Testis (tissue), 3 donors: ENCODE measurements around the gene ZKSCAN5. TPM values are rescaled to one million over a fixed set of nuclear protein-coding genes. Genes with fewer than 3 reads are reported as not detected.
A peak's percentile ranks its signal among the peaks of the same experiment; 100 is the strongest.

Source experiments
- DNase-seq: peaks from one replicate; pipeline ENCODE4 v3.0.0-alpha.2; 2019
- H3K27ac ChIP-seq, 2 donors: fragments of 200-600 bp; sonication (generic); one replicate each; pipeline ENCODE4 v1.5.1; 2019
- H3K27me3 ChIP-seq: fragments of 200-600 bp; sonication (generic); one replicate; pipeline ENCODE4 v1.5.1; 2019
- H3K36me3 ChIP-seq: fragments of 200-600 bp; sonication (generic); one replicate; pipeline ENCODE4 v1.5.1; 2017; ENCODE audit warnings: low read depth; ENCODE audit errors: missing control alignments
- H3K4me1 ChIP-seq: fragments of 200-600 bp; sonication (generic); one replicate; pipeline ENCODE4 v1.5.1; 2019
- H3K4me3 ChIP-seq, 2 donors: fragments of 200-600 bp; sonication (generic); one replicate each; pipeline ENCODE4 v1.5.1; 2017 to 2019
- H3K9me3 ChIP-seq: fragments of 200-600 bp; sonication (generic); one replicate; pipeline ENCODE4 v1.5.1; 2017
- POLR2A ChIP-seq: fragments of 450-650 bp; IDR thresholded peaks from one replicate; pipeline ENCODE4 v1.6.1; 2017; ENCODE audit warnings: antibody characterized with exemption, mild to moderate bottlenecking, moderate library complexity
- WGBS, 2 donors: methylation state at CpG; one replicate each; pipeline ENCODE4 v1.1.5; 2018; 5-methylcytosine and 5-hydroxymethylcytosine counted together
- intact Hi-C: fragments of 100-400 bp; cut with DNase I; formaldehyde crosslinking; loops from one replicate; pipeline ENCODE4 v1.15.1; 2023; ENCODE audit warnings: low total_unique reads
- polyA plus RNA-seq: library from polyadenylated mRNA; stranded (reverse); fragments of 350-450 nt; fragmentation: Illumina TruSeq; extraction: RNeasy Lipid Tissue Mini Kit (QIAGEN cat#74804); gene quantifications from one replicate; pipeline ENCODE4 v1.2.3, GENCODE V29; 2014; ENCODE audit warnings: low read depth, low replicate concordance; ENCODE audit not compliant: insufficient read depth
- total RNA-seq, 2 donors: library from RNA; depleted of rRNA; stranded (reverse); fragments of >200 nt; gene quantifications; one replicate each; pipeline ENCODE4 v1.2.3, GENCODE V29; 2016
- TF ChIP-seq, protein P1 (sequence below), 3 experiments: fragments of 450-650 bp in 2 of 3; fragments of 200-600 bp in 1 of 3; sonication (generic) in 1 of 3; IDR thresholded peaks; one replicate each; pipeline ENCODE4 v1.5.1; 2016 to 2019; ENCODE audit warnings: antibody characterized with exemption in 3 of 3, mild to moderate bottlenecking in 2 of 3, moderate library complexity in 1 of 3

Gene ZKSCAN5
- total and polyA plus RNA-seq, 3 donors from 2014 or later: 19.9 to 24.9 (median 24.7) TPM

DNA sequence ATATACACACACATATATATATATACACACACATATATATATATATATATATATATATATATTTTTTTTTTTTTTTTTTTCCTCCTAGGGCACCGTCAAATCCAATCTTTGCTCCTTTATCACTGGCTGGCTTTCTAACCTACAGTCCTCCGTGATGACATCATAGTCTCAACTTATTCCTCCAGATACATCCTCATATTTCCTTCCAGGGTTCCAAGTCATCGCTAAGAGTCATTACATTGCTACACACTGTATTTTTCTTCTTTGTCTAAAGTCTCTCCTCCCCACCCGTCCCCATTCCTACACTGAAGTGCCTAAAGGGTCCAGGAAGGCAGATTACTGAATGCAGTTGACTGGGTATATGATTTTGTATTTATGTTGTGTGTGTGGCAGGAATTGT lies 48.6 kb downstream of the ZKSCAN5 start:
- WGBS, 2 donors: 94 to 98% methylated on average over 4 of the region's 4 CpGs
- Histone ChIP-seq H3K27ac (no peak overlapping the region), H3K36me3 (no peaks in the 10 kb centered on the region), H3K4me1 (peaks cover 16% of the 10 kb centered on the region), H3K9me3 (no peaks in the 10 kb centered on the region), H3K4me3 (no peak overlapping the region), H3K27me3 (no peaks in the 10 kb centered on the region)
- no peak for TF ChIP-seq POLR2A
- TF ChIP-seq, protein P1, sequence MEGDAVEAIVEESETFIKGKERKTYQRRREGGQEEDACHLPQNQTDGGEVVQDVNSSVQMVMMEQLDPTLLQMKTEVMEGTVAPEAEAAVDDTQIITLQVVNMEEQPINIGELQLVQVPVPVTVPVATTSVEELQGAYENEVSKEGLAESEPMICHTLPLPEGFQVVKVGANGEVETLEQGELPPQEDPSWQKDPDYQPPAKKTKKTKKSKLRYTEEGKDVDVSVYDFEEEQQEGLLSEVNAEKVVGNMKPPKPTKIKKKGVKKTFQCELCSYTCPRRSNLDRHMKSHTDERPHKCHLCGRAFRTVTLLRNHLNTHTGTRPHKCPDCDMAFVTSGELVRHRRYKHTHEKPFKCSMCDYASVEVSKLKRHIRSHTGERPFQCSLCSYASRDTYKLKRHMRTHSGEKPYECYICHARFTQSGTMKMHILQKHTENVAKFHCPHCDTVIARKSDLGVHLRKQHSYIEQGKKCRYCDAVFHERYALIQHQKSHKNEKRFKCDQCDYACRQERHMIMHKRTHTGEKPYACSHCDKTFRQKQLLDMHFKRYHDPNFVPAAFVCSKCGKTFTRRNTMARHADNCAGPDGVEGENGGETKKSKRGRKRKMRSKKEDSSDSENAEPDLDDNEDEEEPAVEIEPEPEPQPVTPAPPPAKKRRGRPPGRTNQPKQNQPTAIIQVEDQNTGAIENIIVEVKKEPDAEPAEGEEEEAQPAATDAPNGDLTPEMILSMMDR (IDR thresholded peaks at IDR 0.05): no peak
- intact Hi-C loops: loop anchor here (10.0 kb wide), 1 partner anchor 48 kb away; the partner anchor contains the start of genes ZKSCAN5 and ZNF394
- DNase-seq: no peak

DNA sequence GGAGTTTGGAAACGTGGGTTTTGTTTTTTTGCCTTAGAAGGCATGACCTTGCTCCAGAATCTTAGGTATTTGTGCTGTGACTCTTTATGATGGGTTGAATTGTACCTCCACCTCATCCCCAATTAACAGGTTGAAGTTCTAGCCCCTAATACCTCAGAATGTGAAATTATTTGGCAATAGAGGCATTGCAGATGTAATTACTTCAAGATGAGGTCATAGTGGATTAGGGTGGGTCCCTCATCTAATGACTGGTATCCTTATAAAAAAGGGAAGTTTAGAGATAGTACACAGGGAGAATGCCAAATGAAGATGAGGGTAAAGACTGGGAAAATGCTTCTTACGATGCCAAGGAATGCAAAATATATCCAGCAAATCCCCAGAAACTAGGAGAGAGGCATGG lies 50.5 kb downstream of the ZKSCAN5 start:
- Histone ChIP-seq H3K9me3 (no peaks in the 10 kb centered on the region), H3K27ac (no peak overlapping the region), H3K4me3 (no peak overlapping the region), H3K36me3 (no peaks in the 10 kb centered on the region), H3K27me3 (no peaks in the 10 kb centered on the region), H3K4me1 (peaks cover 22% of the 10 kb centered on the region)
- 69 to 73% methylated on average over 2 of the region's 2 CpGs for WGBS, 2 donors
- intact Hi-C loops: loop anchor here (10.0 kb wide), 1 partner anchor 50 kb away; the partner anchor contains the start of genes ZKSCAN5 and ZNF394
- TF ChIP-seq, protein P1 (IDR thresholded peaks at IDR 0.05): no peak
- TF ChIP-seq POLR2A: no peak
- DNase-seq: no peak

DNA sequence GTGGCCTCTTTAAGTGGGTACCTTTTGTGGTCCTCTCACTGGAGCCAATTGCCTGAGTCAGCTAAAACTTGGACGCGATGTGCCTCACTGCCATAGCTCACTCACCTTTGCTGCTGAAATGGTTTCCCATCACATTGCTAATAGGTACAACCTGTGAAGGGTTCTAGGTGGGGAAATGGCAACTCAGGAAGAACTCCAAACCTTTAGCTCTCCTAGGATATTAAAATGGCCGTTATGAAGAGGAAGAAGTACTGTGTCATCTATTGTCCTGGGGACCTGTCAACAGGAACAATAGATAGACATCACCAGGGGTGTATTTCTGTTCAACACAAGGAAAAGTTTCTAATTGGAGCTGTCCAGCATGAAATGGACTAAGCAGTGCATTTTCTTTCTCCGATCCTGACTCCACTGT lies 52.7 kb downstream of the ZKSCAN5 start:
- Histone ChIP-seq H3K9me3 (no peaks in the 10 kb centered on the region), H3K27ac (peak overlapping the region in 1 of 2 donors; percentile 96), H3K4me1 (peaks cover 16% of the 10 kb centered on the region), H3K27me3 (no peaks in the 10 kb centered on the region), H3K4me3 (peak overlapping the region in 1 of 2 donors; percentile 99), H3K36me3 (no peaks in the 10 kb centered on the region)
- DNase-seq: no peak
- intact Hi-C loops: loop anchor here (10.0 kb wide), 1 partner anchor 52 kb away; the partner anchor contains the start of genes ZKSCAN5 and ZNF394
- WGBS, 2 donors: 56 to 66% methylated on average over 4 of the region's 4 CpGs
- TF ChIP-seq, protein P1 (IDR thresholded peaks at IDR 0.05): no peak
- no peak for TF ChIP-seq POLR2A

DNA sequence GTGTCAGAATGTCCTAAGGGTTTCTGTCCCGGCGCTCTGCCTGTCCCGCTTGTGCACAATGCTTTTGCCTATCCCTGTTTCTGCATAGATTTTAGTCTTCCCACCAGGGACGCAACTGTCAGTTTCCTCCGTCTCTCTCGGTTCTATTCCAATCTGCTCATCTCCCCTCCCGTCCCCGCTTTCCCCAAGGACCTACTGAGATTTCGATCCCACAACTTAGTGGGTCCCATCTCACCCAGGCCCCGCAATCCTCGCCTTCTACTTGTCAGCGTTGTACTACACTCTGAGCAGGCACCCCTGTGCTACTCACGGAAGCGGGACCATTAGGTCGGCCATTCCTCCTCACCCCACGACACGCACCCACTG lies 53.5 kb downstream of the ZKSCAN5 start:
- H3K27ac ChIP-seq: peak overlapping the region; percentile 96 to 98
- no peaks in the 10 kb centered on the region for H3K27me3 ChIP-seq
- intact Hi-C loops: loop anchor here (10.0 kb wide), 1 partner anchor 53 kb away; the partner anchor contains the start of genes ZKSCAN5 and ZNF394
- H3K4me1 ChIP-seq: peaks cover 16% of the 10 kb centered on the region
- H3K4me3 ChIP-seq: peak overlapping the region; percentile 97 to 99
- no peak for DNase-seq
- H3K36me3 ChIP-seq: no peaks in the 10 kb centered on the region
- no peaks in the 10 kb centered on the region for H3K9me3 ChIP-seq
- 2% methylated on average over 17 of the region's 17 CpGs for WGBS, 2 donors
- TF ChIP-seq, protein P1 (IDR thresholded peaks at IDR 0.05): no peak
- no peak for TF ChIP-seq POLR2A
